ENCODE data around the gene PPP3CA.
"Not testable (repeated sequence)": the region's sequence is repeated elsewhere in the genome, so short reads cannot be mapped to it uniquely, and the experiment has no call there.

PPP3CA gene

GRCh38 chr4:101244349-101244748 is 103.0 kb downstream of the PPP3CA start:
- DNase-seq: no peak

DNA sequence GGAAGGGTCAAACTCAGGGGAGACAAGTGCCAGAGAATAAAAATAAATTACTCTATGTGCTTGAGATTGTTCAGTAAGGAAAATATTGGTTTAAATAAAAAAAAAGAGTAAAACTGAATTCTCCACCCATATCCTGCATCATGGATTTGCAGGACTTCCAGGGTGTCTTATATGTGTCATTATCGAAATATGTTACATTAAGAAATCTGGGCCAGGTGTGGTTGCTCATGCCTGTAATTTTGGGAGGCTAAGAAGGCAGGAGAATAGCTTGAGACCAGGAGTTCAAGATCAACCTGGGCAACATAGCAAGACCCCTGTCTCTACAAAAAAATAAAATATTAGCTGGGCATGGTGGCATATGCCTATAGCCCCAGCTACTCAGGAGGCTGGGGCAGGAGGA is 104.9 kb downstream of the PPP3CA start:
- DNase-seq: no peak

GRCh38 chr4:101240099-101240498 is 107.2 kb downstream of the PPP3CA start:
- no peak for DNase-seq

DNA sequence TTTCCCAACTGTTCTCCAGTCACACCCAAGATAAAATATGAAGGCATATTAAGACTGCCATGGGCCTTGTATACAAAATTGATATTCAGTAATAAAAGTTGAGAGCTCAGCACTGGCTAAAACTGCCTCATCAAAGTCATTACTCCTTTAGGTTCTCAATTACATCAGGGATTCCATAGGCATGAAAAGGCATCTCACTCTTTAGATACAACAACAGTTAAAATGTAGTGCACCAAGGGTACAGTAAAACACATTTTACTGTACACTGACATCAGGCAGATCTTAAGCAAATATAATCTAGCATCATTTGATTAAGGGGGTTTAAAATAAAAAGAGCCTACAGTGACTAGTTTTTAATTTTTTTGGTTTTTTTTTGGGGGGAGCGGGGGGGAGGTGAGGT is 107.7 kb downstream of the PPP3CA start:
- no peak for DNase-seq

DNA sequence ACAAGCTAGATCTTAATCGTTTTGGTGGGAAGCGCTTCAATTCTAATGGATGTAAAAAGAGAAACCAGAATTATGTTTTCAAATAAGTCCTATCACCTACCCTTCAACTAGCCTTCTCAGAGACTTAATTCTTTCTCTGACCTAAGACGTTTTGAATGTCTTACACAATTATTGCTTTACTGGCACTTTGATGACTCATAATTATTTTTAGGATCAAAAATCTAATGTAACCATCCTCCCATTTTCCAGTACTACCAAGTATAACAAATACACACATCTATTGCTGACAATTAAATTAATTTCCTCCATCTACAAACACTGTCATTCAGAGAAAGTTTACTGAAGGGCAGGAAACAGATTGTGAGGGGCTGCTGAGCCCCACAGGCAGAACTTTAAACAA is 108.6 kb downstream of the PPP3CA start:
- no peak for DNase-seq

DNA sequence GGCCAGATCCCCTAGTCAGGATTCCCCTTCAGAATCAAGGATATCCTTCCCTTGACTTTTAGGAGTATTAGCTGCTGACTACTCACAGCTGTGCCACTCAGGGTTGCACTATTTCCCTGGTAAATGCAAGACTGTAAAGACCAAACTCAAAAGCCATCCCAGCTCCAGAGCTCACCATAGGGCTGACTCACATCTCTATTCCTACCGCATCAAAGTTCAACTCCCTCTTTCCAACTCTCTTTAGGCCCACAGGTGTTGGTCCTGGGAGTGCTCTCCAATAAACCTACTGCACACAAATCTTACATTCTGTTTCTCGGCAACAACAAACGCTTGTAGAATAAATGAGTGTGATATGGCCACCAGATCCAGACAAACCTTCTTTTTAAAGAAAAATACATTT is 109.6 kb downstream of the PPP3CA start:
- no peak for DNase-seq

- DNase-seq: no peak
Observed at GRCh38 chr4:101236097-101236496, 111.2 kb downstream of the PPP3CA start.

GRCh38 chr4:101234141-101234540 is 113.2 kb downstream of the PPP3CA start:
- DNase-seq: not testable (repeated sequence)

GRCh38 chr4:101232074-101232776 is 115.1 kb downstream of the PPP3CA start:
- no peak for DNase-seq

GRCh38 chr4:101230801-101231426 is 116.4 kb downstream of the PPP3CA start:
- DNase-seq: no peak

GRCh38 chr4:101229116-101229515 is 118.2 kb downstream of the PPP3CA start:
- DNase-seq: no peak

GRCh38 chr4:101227715-101228114 is 119.6 kb downstream of the PPP3CA start:
- DNase-seq: no peak

DNA sequence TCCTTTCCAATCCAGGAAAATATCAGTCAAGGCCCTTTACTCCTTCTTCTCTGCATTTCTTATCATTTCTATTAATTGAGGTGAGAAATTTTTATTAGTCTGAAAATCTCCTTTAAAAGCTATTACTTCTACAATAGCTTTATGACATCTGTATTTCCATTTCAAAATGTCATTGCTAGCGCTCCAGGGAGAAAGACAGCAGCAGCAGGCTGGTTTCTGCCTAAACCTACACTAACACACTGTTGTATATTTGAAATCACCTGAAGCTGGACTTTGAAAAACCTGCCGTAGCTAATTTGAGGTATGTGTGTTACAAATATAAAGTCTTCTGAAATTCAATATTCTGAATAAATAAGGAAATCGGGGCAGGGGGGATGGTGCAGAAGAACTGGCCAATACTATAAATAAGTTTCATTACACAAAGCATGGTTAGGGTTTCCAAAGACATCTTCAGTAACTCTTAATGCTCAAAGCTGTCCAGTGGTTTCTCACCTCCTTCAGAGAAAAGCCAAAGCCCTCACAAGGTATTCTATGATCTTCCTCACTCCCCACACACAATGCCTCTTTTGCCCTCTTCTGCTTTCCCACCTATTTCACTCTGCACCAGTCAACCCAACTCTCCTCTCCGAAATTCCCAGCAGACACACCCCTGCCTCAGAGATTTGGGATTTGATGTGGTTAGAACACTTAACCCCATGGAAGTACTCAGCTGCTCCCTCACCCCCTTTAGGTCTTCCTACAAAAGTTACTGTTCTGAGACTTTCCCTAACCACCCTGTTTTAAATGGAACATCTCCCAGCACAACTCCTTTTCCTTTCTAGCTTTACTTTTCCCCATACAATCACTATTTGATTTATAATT is 122.7 kb downstream of the PPP3CA start:
- DNase-seq: no peak

GRCh38 chr4:101222156-101222845 is 125.0 kb downstream of the PPP3CA start:
- DNase-seq: no peak

DNA sequence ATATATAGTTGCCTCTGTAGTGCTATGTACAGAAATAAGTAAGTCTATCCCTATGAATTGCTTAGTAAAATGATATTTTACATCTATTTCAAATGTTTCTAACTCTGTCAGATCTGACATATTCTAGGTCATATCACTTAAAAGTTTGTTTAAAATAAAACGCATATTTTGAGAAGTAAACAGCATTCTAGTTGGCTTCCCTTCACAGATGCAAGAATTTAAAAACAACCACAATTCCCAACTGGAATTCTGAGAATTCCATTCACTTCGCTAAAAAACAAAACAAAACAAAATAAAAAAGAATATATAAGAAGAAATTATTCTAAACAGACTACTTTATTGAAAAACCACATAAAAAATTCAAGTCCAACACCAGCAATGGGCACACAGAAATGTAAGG is 126.0 kb downstream of the PPP3CA start:
- DNase-seq: no peak

- DNase-seq: no peak
Observed at GRCh38 chr4:101218894-101219293, 128.4 kb downstream of the PPP3CA start.

DNA sequence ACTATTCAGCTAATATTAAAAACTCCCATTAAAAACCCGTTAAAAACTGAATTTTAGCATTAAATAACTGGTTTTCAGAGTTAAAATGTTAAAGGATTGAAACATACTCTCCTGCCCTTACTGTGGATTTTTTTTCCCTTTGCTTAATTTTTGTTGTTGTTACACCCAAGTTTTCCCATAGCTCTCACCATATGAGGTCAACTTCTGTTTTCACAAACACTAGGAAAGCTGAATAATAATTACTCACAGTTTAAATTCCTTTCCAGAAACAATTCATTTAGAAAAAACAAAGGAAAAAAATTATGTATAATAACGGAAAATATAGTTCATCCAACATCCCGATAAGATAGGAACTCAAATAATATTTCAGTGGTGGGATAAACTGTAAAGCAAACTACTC is 129.0 kb downstream of the PPP3CA start:
- DNase-seq: no peak

DNA sequence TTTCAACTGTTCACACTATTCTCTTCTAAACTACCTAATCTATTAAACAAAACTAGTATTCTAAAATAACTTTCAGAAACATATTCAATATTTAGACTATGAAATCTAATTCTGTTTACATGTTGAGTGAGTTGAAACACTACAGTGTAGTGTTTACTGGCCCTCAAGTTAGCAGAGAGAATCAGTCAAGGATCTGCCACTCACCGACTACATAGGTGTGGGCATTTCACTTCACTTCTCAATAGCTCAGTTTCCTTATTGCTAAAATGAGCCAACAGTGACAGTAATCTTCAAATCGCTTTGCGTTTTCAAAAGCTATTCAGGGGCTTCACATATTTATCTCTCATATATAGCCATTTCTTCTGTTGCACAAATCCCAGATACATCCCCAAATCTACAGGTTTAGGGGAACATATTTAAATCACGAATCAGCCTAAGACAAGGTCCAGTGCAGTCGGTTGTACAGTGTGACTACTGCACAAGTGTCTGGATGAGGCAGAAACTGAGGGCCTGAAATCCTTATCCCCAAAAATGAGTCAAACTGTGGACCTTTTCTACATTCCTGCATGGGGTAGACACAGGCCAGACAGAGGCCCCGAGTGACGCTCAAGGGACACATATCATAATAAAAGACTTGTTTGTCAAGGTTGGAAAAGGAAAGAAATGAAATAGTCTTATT is 129.8 kb downstream of the PPP3CA start:
- no peak for DNase-seq

GRCh38 chr4:101211146-101211553 is 136.2 kb downstream of the PPP3CA start:
- DNase-seq: no peak

GRCh38 chr4:101210331-101210730 is 137.0 kb downstream of the PPP3CA start:
- no peak for DNase-seq

GRCh38 chr4:101208171-101208570 is 139.2 kb downstream of the PPP3CA start:
- no peak for DNase-seq

GRCh38 chr4:101205916-101206315 is 141.4 kb downstream of the PPP3CA start:
- DNase-seq: no peak

DNA sequence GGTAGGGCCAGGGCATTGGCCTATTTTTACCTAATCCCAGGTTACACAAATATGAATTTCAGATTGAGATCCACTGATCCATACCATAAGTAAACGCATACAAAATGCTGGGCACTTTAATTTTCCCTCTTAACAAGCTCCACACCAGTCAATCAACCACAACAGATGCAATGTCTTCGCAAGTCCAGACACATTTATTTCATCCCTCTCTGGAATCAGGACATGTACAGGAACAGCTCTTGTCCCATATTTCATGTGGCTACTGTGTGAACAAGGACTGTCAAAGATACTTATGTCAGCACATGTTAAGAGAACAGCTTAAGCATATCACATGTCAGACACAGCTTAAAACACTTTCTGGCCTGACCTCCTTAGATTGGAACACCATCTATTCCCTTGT is 145.9 kb downstream of the PPP3CA start:
- DNase-seq: no peak

Measured in activated CD4-positive, alpha-beta T cell treated with anti-CD3 and anti-CD28 coated beads for 1 hour (primary cell).